Colonic mucosa (tissue), 4 donors: ENCODE measurements around the gene ADH1B. TPM values are rescaled to one million over a fixed set of nuclear protein-coding genes. Genes with fewer than 3 reads are reported as not detected.

Experiments
- DNase-seq: peaks from one replicate; pipeline ENCODE4 v3.0.0-alpha.2; 2020
- H3K27ac ChIP-seq: fragments of 200-600 bp; one replicate; pipeline ENCODE4 v1.8.0; 2021
- H3K27me3 ChIP-seq: fragments of 200-600 bp; one replicate; pipeline ENCODE4 v1.8.0; 2021
- H3K36me3 ChIP-seq: fragments of 200-600 bp; one replicate; pipeline ENCODE4 v1.8.0; 2021
- H3K4me1 ChIP-seq: fragments of 200-600 bp; one replicate; pipeline ENCODE4 v1.8.0; 2021; ENCODE audit warnings: mild to moderate bottlenecking
- H3K4me3 ChIP-seq: fragments of 200-600 bp; one replicate; pipeline ENCODE4 v1.8.0; 2021
- H3K9ac ChIP-seq, 2 donors: one replicate each; pipeline ENCODE4 v1.7.0; 2013; ENCODE audit warnings: control low read depth in 2 of 2, low read depth in 2 of 2, low read length in 2 of 2
- H3K9me3 ChIP-seq: fragments of 200-600 bp; one replicate; pipeline ENCODE4 v1.8.0; 2021
- intact Hi-C: fragments of 100-400 bp; cut with DNase I; formaldehyde crosslinking; loops from one replicate; pipeline ENCODE4 v1.14.1; 2022
- total RNA-seq, 2 donors: library from RNA; stranded (reverse); fragmentation: NEBNext Ultra II Directional in 1 of 2; extraction: Animal tissue kit (Norgen Biotek cat#: 25700) in 1 of 2; gene quantifications; one replicate each; pipeline ENCODE4 v1.2.1, GENCODE V29; 2021
- TF ChIP-seq, protein P1 (sequence below): fragments of 200-600 bp; IDR thresholded peaks from one replicate; pipeline ENCODE4 v1.8.0; 2022; ENCODE audit warnings: antibody characterized with exemption, mild to moderate bottlenecking
- donor health status: healthy.
- donor health status: DM: no; HTN: no; CAD: no.
- donor health status: DM: no; HTN: no; CAD: no.

ADH1B gene
- total RNA-seq, 2 donors from 2014 or later = 46.1 to 62.3 TPM

DNA sequence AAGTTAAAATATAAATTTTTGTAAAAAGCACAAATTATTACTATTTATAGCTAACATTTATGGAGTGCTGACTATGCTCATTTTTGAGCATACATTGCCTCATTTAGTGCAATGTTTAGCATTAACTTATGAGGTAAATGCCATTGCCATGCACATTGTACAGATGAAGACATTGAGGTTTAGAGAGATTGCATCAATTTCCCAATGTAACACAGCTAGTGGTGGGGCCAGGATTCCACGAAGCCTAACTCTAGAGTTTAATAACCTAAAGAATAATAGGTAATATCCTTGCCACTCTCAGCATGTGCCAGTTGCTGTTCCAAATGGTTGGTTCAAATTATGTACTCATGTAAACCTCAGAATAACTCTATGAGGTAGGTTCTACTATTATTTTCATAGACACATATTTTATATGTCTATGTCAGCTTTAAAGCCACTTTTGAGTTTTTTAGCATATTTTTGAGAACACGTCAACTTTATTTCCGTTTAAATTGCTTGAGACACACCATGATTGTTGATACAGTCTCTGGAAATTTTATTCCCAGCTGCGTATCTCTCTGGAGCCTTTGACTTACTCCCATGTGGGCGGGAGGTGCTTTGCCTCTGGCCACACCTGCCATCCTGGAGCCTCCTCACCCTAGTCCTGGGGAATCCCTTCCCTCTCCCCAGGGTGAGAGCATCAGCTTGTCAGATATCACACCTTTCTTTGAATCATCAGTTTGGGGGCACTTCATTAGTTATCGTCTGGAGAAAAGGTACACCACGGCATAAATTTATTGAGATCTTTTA lies 19.6 kb downstream of the ADH1B start:
- Histone ChIP-seq H3K27ac (peak overlapping the region; percentile 4), H3K9ac (no peak overlapping the region), H3K4me1 (no peaks in the 10 kb centered on the region), H3K27me3 (no peaks in the 10 kb centered on the region), H3K36me3 (no peaks in the 10 kb centered on the region), H3K9me3 (no peaks in the 10 kb centered on the region), H3K4me3 (no peak overlapping the region)
- intact Hi-C loops = no loop called here
- TF ChIP-seq, protein P1, sequence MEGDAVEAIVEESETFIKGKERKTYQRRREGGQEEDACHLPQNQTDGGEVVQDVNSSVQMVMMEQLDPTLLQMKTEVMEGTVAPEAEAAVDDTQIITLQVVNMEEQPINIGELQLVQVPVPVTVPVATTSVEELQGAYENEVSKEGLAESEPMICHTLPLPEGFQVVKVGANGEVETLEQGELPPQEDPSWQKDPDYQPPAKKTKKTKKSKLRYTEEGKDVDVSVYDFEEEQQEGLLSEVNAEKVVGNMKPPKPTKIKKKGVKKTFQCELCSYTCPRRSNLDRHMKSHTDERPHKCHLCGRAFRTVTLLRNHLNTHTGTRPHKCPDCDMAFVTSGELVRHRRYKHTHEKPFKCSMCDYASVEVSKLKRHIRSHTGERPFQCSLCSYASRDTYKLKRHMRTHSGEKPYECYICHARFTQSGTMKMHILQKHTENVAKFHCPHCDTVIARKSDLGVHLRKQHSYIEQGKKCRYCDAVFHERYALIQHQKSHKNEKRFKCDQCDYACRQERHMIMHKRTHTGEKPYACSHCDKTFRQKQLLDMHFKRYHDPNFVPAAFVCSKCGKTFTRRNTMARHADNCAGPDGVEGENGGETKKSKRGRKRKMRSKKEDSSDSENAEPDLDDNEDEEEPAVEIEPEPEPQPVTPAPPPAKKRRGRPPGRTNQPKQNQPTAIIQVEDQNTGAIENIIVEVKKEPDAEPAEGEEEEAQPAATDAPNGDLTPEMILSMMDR = no peak
- no peak for DNase-seq

- Histone ChIP-seq H3K9ac (no peak overlapping the region), H3K4me1 (no peaks in the 10 kb centered on the region), H3K27ac (peak overlapping the region; percentile 4), H3K4me3 (no peak overlapping the region), H3K9me3 (no peaks in the 10 kb centered on the region), H3K36me3 (no peaks in the 10 kb centered on the region), H3K27me3 (no peaks in the 10 kb centered on the region)
- intact Hi-C loops = no loop called here
- DNase-seq = peak; percentile 71
- TF ChIP-seq, protein P1 = no peak
These were observed 20.3 kb downstream of the ADH1B start for GRCh38 chr4:99300934-99301333.

GRCh38 chr4:99293357-99293756 lies 27.8 kb downstream of the ADH1B start:
- intact Hi-C loops = no loop called here
- no peak overlapping the region for H3K9ac ChIP-seq

DNA sequence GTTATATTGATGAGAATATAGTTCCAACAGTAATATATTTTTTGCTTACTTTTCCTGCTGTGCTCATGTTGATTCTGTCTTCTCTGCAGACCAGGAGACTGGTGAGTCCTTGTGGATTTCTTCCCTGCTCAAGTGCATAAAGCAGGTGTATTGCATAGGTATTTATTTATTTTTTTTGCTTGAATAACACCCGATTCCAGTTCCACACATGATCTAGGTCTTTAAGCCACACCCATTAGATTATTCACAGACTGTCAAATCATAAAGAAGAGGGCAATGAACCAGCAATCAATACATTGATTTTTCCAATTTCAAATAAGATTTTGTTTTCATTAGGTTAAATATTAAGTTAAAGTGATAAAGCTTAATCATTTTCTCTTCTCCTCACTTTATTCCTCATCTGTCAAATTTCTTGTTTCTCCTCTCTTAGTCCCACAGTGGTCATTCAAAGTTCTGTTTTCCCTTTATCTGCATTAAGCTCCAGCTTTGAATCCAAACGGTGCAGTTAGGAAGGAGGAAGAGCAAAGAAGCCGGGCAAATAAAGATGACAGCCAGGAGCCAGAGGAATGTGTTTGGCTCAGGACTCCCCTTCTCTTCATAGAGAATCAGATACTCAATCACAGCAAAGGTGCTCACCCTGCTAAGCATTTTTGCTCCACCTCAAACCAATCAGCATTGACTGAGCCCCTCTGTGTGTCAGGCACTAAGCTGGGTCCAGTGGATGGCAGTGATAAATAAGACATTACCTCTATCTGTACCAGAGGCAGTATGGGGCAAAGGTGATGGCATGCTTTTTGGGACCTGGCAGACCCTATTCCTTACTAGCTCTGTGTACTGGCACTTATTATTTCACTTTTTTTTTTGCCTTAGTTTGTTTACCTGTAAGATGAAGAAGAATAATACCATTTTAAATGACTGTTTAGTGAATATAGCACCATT lies 30.1 kb downstream of the ADH1B start, which contains the start of gene ADH1A:
TSS of gene ADH1A (minus strand) at position 138 of the 939 bp plus-strand sequence. CDS start at position 67, 71 bp downstream.
- intact Hi-C loops = no loop called here
- no peaks in the 10 kb centered on the region for H3K4me1 ChIP-seq
- H3K27ac ChIP-seq = no peak within 1 kb of the TSS
- TF ChIP-seq, protein P1 = no peak
- no peak for DNase-seq
- no peaks in the 10 kb centered on the region for H3K9me3 ChIP-seq
- no peak within 1 kb of the TSS for H3K9ac ChIP-seq
- H3K36me3 ChIP-seq = no peaks in the 10 kb centered on the region
- no peaks in the 10 kb centered on the region for H3K27me3 ChIP-seq
- H3K4me3 ChIP-seq = no peak within 1 kb of the TSS

More at GRCh38 chr4:99293357-99293756, 27.8 kb downstream of the ADH1B start:
- no peak for DNase-seq
- no peak overlapping the region for H3K4me3 ChIP-seq
- no peaks in the 10 kb centered on the region for H3K36me3 ChIP-seq
- H3K27ac ChIP-seq = no peak overlapping the region
- H3K4me1 ChIP-seq = no peaks in the 10 kb centered on the region
- no peaks in the 10 kb centered on the region for H3K27me3 ChIP-seq
- TF ChIP-seq, protein P1 = no peak
- no peaks in the 10 kb centered on the region for H3K9me3 ChIP-seq

DNA sequence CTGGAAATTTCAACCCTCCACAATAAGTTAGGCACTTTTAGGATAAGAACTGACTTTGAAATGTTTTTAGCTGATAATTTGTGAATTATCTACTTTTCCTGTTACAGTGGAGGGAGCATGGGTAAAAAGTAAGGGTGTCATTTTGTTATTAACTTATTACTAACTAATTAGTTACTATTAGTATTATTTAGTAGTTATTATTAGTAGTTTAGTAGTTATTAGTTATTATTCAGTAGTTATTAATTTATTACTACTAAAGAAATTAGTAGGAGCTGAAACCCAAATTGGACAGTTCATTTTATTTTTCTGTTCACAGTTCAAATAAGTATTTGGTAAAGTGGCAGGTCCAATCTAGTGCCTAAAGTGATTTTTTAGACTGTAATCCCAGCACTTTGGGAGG lies 35.8 kb downstream of the ADH1B start:
- no peaks in the 10 kb centered on the region for H3K36me3 ChIP-seq
- no peaks in the 10 kb centered on the region for H3K9me3 ChIP-seq
- DNase-seq = no peak
- intact Hi-C loops = no loop called here
- no peak overlapping the region for H3K9ac ChIP-seq
- no peaks in the 10 kb centered on the region for H3K27me3 ChIP-seq
- H3K27ac ChIP-seq = no peak overlapping the region
- no peaks in the 10 kb centered on the region for H3K4me1 ChIP-seq
- TF ChIP-seq, protein P1 = no peak
- no peak overlapping the region for H3K4me3 ChIP-seq
